ENCODE results near the gene TSPAN9. TPM values are rescaled to one million over a fixed set of nuclear protein-coding genes. Genes with fewer than 3 reads are reported as not detected.

Gene TSPAN9
- total RNA-seq, 2 donors from 2014 or later: 39.5 to 50.2 TPM

DNA sequence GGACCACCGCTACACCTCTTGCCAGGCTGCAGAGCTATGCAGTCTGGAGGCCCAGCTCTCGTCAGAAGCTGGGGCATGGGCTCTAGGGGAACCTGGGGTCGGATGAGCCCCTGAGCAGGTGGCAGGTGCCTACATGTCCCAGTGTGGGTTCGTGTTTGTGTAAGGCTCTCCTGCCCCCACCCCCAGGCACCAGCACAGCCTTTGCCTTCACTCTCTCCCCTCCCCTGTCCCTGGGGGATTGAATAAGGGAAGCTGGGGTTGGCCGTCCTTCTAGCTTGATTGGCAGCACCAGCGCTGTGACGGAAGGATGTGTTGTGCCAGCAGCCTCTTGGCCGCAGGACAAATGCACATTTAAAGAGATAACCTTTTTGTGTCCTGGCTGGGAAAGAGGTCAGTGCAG lies 34.8 kb upstream of the TSPAN9 start:
- no peak for TF ChIP-seq CTCF (IDR thresholded peaks at IDR 0.05)
- Histone ChIP-seq H3K36me3 (peaks cover 12% of the 10 kb centered on the region), H3K4me3 (no peak overlapping the region), H3K9me3 (no peaks in the 10 kb centered on the region), H3K27me3 (replicated peaks; ENCODE audit: insufficient read depth) (no peaks in the 10 kb centered on the region), H3K27ac (no peak overlapping the region), H3K4me1 (ENCODE audit: control insufficient read depth in 1 of 2, low read depth in 2 of 2) (peaks cover 4 to 14% of the 10 kb centered on the region in 2 donors)
- no peak for DNase-seq (ENCODE audit: low spot score)
- no peak for ATAC-seq (ENCODE audit: insufficient number of reproducible peaks, low FRiP score, low read depth)

DNA sequence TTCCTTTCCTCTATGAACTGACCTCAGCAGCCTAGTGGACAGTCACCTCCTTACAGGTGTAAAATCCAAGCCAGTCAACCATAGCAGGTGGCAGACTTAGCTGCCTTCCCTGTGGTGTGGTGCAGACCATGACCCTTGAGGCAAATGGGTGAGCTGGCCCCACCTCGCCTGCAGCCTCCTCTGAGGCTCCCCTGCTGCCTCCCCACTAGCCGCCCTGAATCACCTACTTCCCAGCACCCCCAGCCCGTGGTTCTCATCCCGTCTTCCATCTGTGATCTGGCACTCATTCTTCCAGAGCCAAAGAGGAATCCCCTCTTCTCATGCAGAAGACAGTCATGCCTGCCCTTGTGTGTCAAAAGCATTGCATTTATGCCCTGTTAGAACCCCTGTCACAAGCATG lies 34.4 kb upstream of the TSPAN9 start:
- DNase-seq (ENCODE audit: low spot score): no peak
- Histone ChIP-seq H3K9me3 (no peaks in the 10 kb centered on the region), H3K4me1 (ENCODE audit: control insufficient read depth in 1 of 2, low read depth in 2 of 2) (peaks cover 4 to 14% of the 10 kb centered on the region in 2 donors), H3K4me3 (no peak overlapping the region), H3K27ac (no peak overlapping the region), H3K27me3 (replicated peaks; ENCODE audit: insufficient read depth) (no peaks in the 10 kb centered on the region), H3K36me3 (peaks cover 11% of the 10 kb centered on the region)
- no peak for TF ChIP-seq CTCF (IDR thresholded peaks at IDR 0.05)
- ATAC-seq (ENCODE audit: insufficient number of reproducible peaks, low FRiP score, low read depth): no peak

- DNase-seq (ENCODE audit: low spot score): no peak
- ATAC-seq (ENCODE audit: insufficient number of reproducible peaks, low FRiP score, low read depth): no peak
- H3K9me3 ChIP-seq: no peaks in the 10 kb centered on the region
Measured at GRCh38 chr12:3043406-3043805, 33.8 kb upstream of the TSPAN9 start.

GRCh38 chr12:3044141-3044630 lies 33.0 kb upstream of the TSPAN9 start:
- no peak for TF ChIP-seq CTCF (IDR thresholded peaks at IDR 0.05)
- no peaks in the 10 kb centered on the region for H3K9me3 ChIP-seq
- H3K27me3 ChIP-seq (replicated peaks; ENCODE audit: insufficient read depth): no peaks in the 10 kb centered on the region
- no peaks in the 10 kb centered on the region for H3K36me3 ChIP-seq
- peaks cover 4 to 14% of the 10 kb centered on the region in 2 donors for H3K4me1 ChIP-seq (ENCODE audit: control insufficient read depth in 1 of 2, low read depth in 2 of 2)
- no peak overlapping the region for H3K27ac ChIP-seq
- H3K4me3 ChIP-seq: no peak overlapping the region
- ATAC-seq (ENCODE audit: insufficient number of reproducible peaks, low FRiP score, low read depth) (no peak), DNase-seq (ENCODE audit: low spot score) (no peak)

More at GRCh38 chr12:3043406-3043805, 33.8 kb upstream of the TSPAN9 start:
- Histone ChIP-seq H3K4me3 (no peak overlapping the region), H3K27me3 (replicated peaks; ENCODE audit: insufficient read depth) (no peaks in the 10 kb centered on the region), H3K27ac (no peak overlapping the region), H3K36me3 (peaks cover 5% of the 10 kb centered on the region), H3K4me1 (ENCODE audit: control insufficient read depth in 1 of 2, low read depth in 2 of 2) (peaks cover 4 to 14% of the 10 kb centered on the region in 2 donors)
- TF ChIP-seq CTCF (IDR thresholded peaks at IDR 0.05): no peak

DNA sequence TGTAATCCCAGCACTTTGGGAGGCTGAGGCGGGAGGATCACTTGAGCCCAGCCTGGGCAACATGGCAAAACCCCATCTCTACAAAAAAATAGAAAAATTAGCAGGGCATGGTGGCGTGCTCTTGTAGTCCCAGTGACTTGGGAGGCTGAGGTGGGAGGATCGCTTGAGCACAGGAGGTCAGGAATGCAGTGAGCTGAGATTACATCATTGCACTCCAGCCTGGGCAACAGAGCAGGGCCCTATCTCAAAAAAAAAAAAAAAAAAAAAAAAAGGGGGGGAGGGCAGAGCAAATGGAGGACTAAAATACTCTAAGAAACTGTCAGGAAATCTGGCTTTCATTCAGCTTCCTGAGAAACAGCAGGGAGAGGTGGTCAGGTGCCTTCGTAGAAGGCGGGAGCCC lies 31.7 kb upstream of the TSPAN9 start:
- Histone ChIP-seq H3K4me1 (ENCODE audit: control insufficient read depth in 1 of 2, low read depth in 2 of 2) (peaks cover 4 to 14% of the 10 kb centered on the region in 2 donors), H3K36me3 (no peaks in the 10 kb centered on the region)

More for the DNA sequence above, 31.7 kb upstream of the TSPAN9 start:
- Histone ChIP-seq H3K4me3 (no peak overlapping the region), H3K9me3 (no peaks in the 10 kb centered on the region), H3K27ac (no peak overlapping the region), H3K27me3 (replicated peaks; ENCODE audit: insufficient read depth) (no peaks in the 10 kb centered on the region)
- no peak for TF ChIP-seq CTCF (IDR thresholded peaks at IDR 0.05)
- DNase-seq (ENCODE audit: low spot score): no peak
- ATAC-seq (ENCODE audit: insufficient number of reproducible peaks, low FRiP score, low read depth): no peak

Measured in thoracic aorta (tissue), 2 donors.